ENCODE data around the gene RB1.

RB1 gene

GRCh38 chr13:48494874-48495273 lies 191.3 kb downstream of the RB1 start:
- DNase-seq (ENCODE audit: low spot score) = no peak
- TF ChIP-seq CTCF (IDR thresholded peaks at IDR 0.05; ENCODE audit: extremely low read depth, missing control alignments) = no peak

- no peak for DNase-seq (ENCODE audit: low spot score)
- TF ChIP-seq CTCF (IDR thresholded peaks at IDR 0.05; ENCODE audit: extremely low read depth, missing control alignments) = no peak
Measured at GRCh38 chr13:48496271-48497161, 193.0 kb downstream of the RB1 start.

- DNase-seq (ENCODE audit: low spot score) = no peak
- TF ChIP-seq CTCF (IDR thresholded peaks at IDR 0.05; ENCODE audit: extremely low read depth, missing control alignments) = no peak
Measured at GRCh38 chr13:48497669-48498068, 194.1 kb downstream of the RB1 start.

GRCh38 chr13:48500652-48501197 lies 197.2 kb downstream of the RB1 start:
- peak; percentile 30 for DNase-seq (ENCODE audit: low spot score)
- no peak for TF ChIP-seq CTCF (IDR thresholded peaks at IDR 0.05; ENCODE audit: extremely low read depth, missing control alignments)

GRCh38 chr13:48501705-48502104 lies 198.2 kb downstream of the RB1 start:
- no peak for DNase-seq (ENCODE audit: low spot score)
- no peak for TF ChIP-seq CTCF (IDR thresholded peaks at IDR 0.05; ENCODE audit: extremely low read depth, missing control alignments)

- no peak for TF ChIP-seq CTCF (IDR thresholded peaks at IDR 0.05; ENCODE audit: extremely low read depth, missing control alignments)
- DNase-seq (ENCODE audit: low spot score) = no peak
Measured at GRCh38 chr13:48502601-48503319, 199.2 kb downstream of the RB1 start.

GRCh38 chr13:48504606-48505005 lies 201.1 kb downstream of the RB1 start:
- DNase-seq (ENCODE audit: low spot score) = no peak
- TF ChIP-seq CTCF (IDR thresholded peaks at IDR 0.05; ENCODE audit: extremely low read depth, missing control alignments) = no peak
